ENCODE data around the gene SLC5A1.

DNA sequence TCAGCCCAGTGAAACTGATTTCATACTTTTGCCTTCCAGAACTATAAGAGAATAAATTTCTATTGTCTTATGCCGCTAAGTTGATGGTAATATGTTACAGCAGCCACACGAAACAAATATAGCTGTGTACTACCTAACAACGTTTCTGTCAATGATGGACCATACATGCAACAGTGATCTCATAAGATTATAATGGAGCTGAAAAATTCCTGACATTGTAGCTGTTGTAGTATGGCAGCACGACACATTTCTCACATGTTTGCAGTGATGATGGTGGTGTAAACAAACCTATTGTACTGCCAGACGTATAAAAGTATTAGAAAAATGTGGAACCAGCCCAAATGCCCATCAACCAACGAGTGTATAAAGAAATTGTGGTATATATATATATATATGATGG lies 5.8 kb upstream of the SLC5A1 start:
- TF ChIP-seq USF1 (IDR thresholded peaks at IDR 0.05), result no peak
- no peak for TF ChIP-seq NFIC (IDR thresholded peaks at IDR 0.05)

All from Ishikawa (cell line).